Right lung (tissue), 5 donors: Measurements from ENCODE around the gene GCNT1. TPM values are rescaled to one million over a fixed set of nuclear protein-coding genes. Genes with fewer than 3 reads are reported as not detected.
"Not testable (repeated sequence)": the region's sequence is repeated elsewhere in the genome, so short reads cannot be mapped to it uniquely, and the experiment has no call there.

Source experiments
- DNase-seq, 2 donors: peaks; one replicate each; pipeline ENCODE4 v3.0.0-alpha.2; 2013
- polyA plus RNA-seq, 5 donors: library from polyadenylated mRNA; unstranded; fragments of 120-200 nt; gene quantifications; one replicate each; pipeline versions ENCODE4 v1.2.1 to v1.2.3, GENCODE V29; 2013; ENCODE audit warnings: inconsistent platforms in 1 of 5, low replicate concordance in 1 of 5; ENCODE audit not compliant: insufficient read length in 5 of 5, insufficient read depth in 1 of 5

The GCNT1 gene
- polyA plus RNA-seq, 5 donors = 3.8 to 6.7 (median 4.7) TPM

- DNase-seq = not testable (repeated sequence)
Measured at GRCh38 chr9:76532877-76533276, 73.9 kb downstream of the GCNT1 start.

- no peak for DNase-seq
Measured at GRCh38 chr9:76534026-76534425, 75.0 kb downstream of the GCNT1 start.

GRCh38 chr9:76537150-76537646 lies 78.2 kb downstream of the GCNT1 start:
- no peak for DNase-seq

GRCh38 chr9:76539180-76539579 lies 80.2 kb downstream of the GCNT1 start:
- DNase-seq = no peak

- no peak for DNase-seq
Measured at GRCh38 chr9:76542360-76542759, 83.4 kb downstream of the GCNT1 start.

- no peak for DNase-seq
Measured at GRCh38 chr9:76545191-76545590, 86.2 kb downstream of the GCNT1 start.

DNA sequence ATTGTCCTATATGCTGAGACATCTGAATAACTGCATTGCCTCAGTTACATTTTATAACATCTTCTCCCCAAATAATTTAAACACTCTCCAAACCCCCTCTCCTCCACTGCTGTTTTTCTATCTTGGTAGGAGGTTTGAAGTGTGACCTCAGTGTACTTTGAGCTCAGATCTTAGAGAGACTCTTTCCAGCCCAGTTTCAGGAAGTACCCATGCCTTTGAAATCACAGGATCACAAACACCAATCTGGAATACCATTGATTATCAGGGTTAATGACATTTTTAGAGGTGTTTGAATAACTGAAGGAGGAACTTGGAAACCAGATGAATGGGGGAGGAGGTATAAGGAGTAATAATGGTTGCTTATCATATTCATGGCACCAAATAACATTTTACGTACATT lies 93.2 kb downstream of the GCNT1 start:
- DNase-seq = no peak

DNA sequence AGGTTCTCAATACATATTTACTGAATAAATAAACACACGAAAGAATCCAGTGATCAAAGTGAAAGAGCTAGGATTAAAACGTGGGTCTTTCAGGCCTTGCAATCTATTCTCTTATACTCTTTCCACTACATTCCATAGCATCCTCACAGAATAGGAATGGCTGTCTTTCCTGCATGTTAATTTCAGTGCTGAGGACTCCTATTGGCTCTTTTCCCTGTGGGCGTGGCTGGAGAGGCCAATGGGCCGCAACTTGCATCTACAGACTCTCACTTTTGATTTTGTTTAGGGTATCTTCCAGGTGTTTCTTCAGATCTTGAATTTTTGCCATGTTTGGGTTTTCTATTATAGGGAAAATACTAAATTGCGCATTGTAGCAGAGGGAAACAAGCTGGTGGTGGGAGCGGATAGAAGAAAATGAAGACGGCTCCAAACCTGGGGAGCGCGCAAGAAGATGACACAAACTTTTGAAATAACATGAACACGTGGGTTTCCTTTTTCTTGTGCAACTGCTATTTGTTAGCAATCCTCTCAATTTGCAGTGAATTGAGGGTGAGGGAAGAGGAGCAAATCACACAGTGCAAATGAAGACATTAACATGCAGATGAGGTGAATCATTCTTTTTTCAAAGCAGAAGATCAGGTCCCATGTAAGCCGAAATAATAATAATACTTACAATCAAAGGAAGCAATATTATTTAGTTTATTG lies 93.9 kb downstream of the GCNT1 start:
- DNase-seq = no peak

- DNase-seq = no peak
Measured at GRCh38 chr9:76553680-76554079, 94.7 kb downstream of the GCNT1 start.

Other genes with a start within 250 kb of the GCNT1 start
- 10 to 100 TPM; 15.7 to 25.3 (median 20.5) TPM for gene RFK, start 64.8 kb upstream of the GCNT1 start, polyA plus RNA-seq